MCF 10A (cell line): ENCODE data around the gene PI4KA. TPM values are rescaled to one million over a fixed set of nuclear protein-coding genes. Genes with fewer than 3 reads are reported as not detected.

Experiments
- BruUV-seq: library from RNA; stranded (reverse); fragments of 400-500 nt; replicated peaks from 2 replicates; lab custom pipeline; 2021; lab: Mats Ljungman, UMichigan
- CTCF ChIA-PET: fragments of 300-600 bp; sonication (Branson Sonifier 250); formaldehyde crosslinking; extraction: SDS; loops from one replicate; lab custom pipeline; 2021; ENCODE audit warnings: antibody characterized with exemption, inconsistent platforms; lab: Yijun Ruan, JAX
- POLR2A ChIA-PET: fragments of 300-600, 350-650 bp; sonication (Branson Sonifier 250); formaldehyde crosslinking; extraction: SDS; loops from one replicate; lab custom pipeline; 2020; ENCODE audit warnings: antibody characterized with exemption, inconsistent platforms; lab: Yijun Ruan, JAX
- DNase-seq: peaks from one replicate; pipeline ENCODE4 v3.0.0-alpha.2; 2018; ENCODE audit not compliant: unreplicated experiment
- H3K27ac Mint-ChIP-seq: one replicate; pipeline ENCODE4 v1.8.0; 2022; ENCODE audit warnings: mild to moderate bottlenecking, low read depth, mixed read lengths; ENCODE audit not compliant: unreplicated experiment
- H3K27me3 Mint-ChIP-seq: one replicate; pipeline ENCODE4 v1.8.0; 2022; ENCODE audit warnings: mixed read lengths; ENCODE audit not compliant: insufficient read depth, unreplicated experiment
- H3K36me3 Mint-ChIP-seq: one replicate; pipeline ENCODE4 v1.8.0; 2022; ENCODE audit warnings: mild to moderate bottlenecking, moderate library complexity, mixed read lengths; ENCODE audit not compliant: insufficient read depth, unreplicated experiment
- H3K4me1 Mint-ChIP-seq: one replicate; pipeline ENCODE4 v1.8.0; 2022; ENCODE audit warnings: mixed read lengths; ENCODE audit not compliant: insufficient read depth, unreplicated experiment
- H3K4me3 Mint-ChIP-seq: one replicate; pipeline ENCODE4 v1.8.0; 2022; ENCODE audit warnings: mild to moderate bottlenecking, moderate library complexity, mixed read lengths; ENCODE audit not compliant: unreplicated experiment
- H3K9me3 Mint-ChIP-seq: one replicate; pipeline ENCODE4 v1.8.0; 2022; ENCODE audit warnings: mixed read lengths; ENCODE audit not compliant: unreplicated experiment
- intact Hi-C: fragments of 100-400 bp; cut with micrococcal nuclease; formaldehyde crosslinking; loops from 2 replicates; pipeline ENCODE4 v1.14.1; 2022
- total RNA-seq: library from RNA; stranded (reverse); gene quantifications from 2 replicates; pipeline ENCODE4 v1.2.3, GENCODE V29; 2022
- TF ChIP-seq, protein P1 (sequence below): fragments of 200-600 bp; IDR thresholded peaks from one replicate; pipeline ENCODE4 v1.8.0; 2022; ENCODE audit warnings: antibody characterized with exemption, mild to moderate bottlenecking; ENCODE audit not compliant: unreplicated experiment

PI4KA gene
- total RNA-seq, 1 experiment from 2014 or later: 39.0 TPM

DNA sequence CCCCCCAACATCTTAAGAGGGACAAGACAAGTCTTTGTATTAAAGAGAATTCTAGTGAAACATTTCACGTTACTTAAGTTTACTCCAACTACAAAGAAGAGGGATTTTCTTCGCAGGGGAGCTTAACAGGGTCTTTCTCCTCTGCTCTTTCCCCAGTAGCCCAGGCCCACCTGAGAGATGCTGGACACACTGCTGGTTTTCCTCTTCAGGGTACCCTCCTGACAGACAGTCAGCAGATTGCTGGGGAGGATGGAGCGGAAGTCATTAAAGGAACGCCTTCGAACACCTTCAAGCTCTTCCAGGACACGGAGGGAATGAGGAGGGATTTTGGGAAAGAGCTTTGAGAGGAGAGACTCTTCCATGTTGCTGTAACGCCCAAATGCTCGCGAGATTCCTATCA is 39.1 kb downstream of the PI4KA start:
- BruUV-seq: no TSS peak
- ChIA-PET POLR2A (no interaction called here), CTCF (interaction anchor here (0.6 to 1.2 kb wide), 2 partner anchors 66 to 254 kb away, joined by 4 read pairs; no protein-coding TSS in a partner anchor)
- Mint-ChIP-seq H3K9me3 (no peaks in the 10 kb centered on the region), H3K27me3 (no peaks in the 10 kb centered on the region), H3K27ac (no peak overlapping the region), H3K4me3 (no peak overlapping the region), H3K36me3 (peaks cover 53% of the 10 kb centered on the region), H3K4me1 (no peaks in the 10 kb centered on the region)
- no peak for DNase-seq
- intact Hi-C loops: no loop called here
- TF ChIP-seq, protein P1, sequence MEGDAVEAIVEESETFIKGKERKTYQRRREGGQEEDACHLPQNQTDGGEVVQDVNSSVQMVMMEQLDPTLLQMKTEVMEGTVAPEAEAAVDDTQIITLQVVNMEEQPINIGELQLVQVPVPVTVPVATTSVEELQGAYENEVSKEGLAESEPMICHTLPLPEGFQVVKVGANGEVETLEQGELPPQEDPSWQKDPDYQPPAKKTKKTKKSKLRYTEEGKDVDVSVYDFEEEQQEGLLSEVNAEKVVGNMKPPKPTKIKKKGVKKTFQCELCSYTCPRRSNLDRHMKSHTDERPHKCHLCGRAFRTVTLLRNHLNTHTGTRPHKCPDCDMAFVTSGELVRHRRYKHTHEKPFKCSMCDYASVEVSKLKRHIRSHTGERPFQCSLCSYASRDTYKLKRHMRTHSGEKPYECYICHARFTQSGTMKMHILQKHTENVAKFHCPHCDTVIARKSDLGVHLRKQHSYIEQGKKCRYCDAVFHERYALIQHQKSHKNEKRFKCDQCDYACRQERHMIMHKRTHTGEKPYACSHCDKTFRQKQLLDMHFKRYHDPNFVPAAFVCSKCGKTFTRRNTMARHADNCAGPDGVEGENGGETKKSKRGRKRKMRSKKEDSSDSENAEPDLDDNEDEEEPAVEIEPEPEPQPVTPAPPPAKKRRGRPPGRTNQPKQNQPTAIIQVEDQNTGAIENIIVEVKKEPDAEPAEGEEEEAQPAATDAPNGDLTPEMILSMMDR: no peak

DNA sequence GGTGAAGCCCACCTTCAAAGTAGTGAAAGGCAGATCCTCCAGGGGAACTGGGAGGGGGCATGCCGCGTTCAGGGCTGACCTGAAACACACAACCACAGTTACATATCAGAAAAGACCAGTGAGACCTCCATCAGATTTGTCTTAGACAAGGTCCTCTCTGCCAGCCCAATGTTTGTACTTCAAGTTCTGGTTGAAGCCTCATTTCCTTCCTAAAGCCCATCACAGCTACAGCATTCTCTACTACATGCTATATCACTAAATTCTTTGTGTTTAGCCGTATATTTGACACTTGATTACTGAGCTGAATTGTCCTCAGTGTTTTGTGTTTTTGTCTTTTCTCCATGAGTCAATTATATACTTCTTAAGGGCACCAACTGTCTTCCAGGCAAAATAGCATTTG is 40.1 kb downstream of the PI4KA start:
- no peak overlapping the region for H3K27ac Mint-ChIP-seq
- H3K27me3 Mint-ChIP-seq: no peaks in the 10 kb centered on the region
- intact Hi-C loops: no loop called here
- peaks cover 63% of the 10 kb centered on the region for H3K36me3 Mint-ChIP-seq
- BruUV-seq: no TSS peak
- no peaks in the 10 kb centered on the region for H3K4me1 Mint-ChIP-seq
- CTCF ChIA-PET: no interaction called here
- H3K9me3 Mint-ChIP-seq: no peaks in the 10 kb centered on the region
- H3K4me3 Mint-ChIP-seq: no peak overlapping the region
- TF ChIP-seq, protein P1: no peak
- DNase-seq: no peak
- POLR2A ChIA-PET: interaction anchor here (0.6 kb wide), 1 partner anchor 104 kb away, joined by 3 read pairs; no protein-coding TSS in a partner anchor

DNA sequence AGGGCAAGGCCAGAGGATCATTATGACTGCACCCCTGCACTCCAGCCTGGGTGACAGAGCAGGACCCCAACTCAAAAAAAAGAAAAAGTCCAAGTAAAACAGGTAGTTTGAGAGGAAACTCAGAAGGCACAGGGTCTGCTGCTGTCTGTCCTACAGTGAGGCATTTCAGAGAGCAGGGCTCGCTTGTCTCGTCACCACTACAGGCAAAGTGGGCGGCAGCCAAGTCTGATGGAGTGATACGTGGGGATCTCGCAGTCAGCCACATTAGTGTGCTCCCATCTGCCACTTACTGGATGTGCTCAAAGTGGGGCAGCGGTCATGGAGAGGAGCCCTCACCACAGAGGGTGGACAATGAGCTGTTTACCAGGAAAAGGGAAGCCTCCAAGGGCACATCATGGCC is 42.1 kb downstream of the PI4KA start:
- H3K27ac Mint-ChIP-seq: no peak overlapping the region
- intact Hi-C loops: no loop called here
- POLR2A ChIA-PET: interaction anchor here (1.0 kb wide), 1 partner anchor 10 kb away, joined by 3 read pairs; no protein-coding TSS in a partner anchor

DNA sequence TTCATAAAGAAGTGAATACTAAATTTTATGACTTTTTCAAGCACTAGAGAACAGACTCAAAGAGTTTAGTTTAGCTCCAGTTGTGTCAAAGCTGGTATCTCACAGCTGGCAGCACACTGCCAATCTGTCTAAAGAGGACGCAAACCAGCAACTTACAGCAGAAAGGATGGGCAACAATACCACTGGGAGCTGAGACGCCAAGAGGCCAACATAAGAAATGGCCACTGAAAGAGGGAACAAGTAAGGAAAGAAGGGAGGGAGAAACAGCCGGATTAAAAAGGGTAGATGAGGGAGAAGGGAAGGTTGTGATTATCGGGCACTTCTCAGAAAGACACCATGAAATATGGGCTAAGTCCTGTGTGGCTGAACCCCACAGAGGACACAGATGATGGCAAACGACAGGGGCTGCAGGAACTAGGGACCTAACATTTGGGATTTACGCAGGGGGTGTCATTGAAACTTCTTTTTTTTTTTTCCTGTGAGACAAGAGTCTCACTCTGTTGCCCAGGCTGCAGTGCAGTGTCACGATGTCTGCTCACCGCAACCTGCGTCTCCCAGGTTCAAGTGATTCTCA is 43.0 kb downstream of the PI4KA start:
- H3K36me3 Mint-ChIP-seq: peaks cover 84% of the 10 kb centered on the region

More for the DNA sequence above, 42.1 kb downstream of the PI4KA start:
- Mint-ChIP-seq H3K36me3 (peaks cover 74% of the 10 kb centered on the region), H3K9me3 (no peaks in the 10 kb centered on the region), H3K27me3 (no peaks in the 10 kb centered on the region), H3K4me3 (no peak overlapping the region), H3K4me1 (no peaks in the 10 kb centered on the region)
- BruUV-seq: no TSS peak
- CTCF ChIA-PET: no interaction called here
- no peak for DNase-seq
- TF ChIP-seq, protein P1: no peak

More for the DNA sequence above, 43.0 kb downstream of the PI4KA start:
- TF ChIP-seq, protein P1: no peak
- no peak overlapping the region for H3K27ac Mint-ChIP-seq
- H3K27me3 Mint-ChIP-seq: no peaks in the 10 kb centered on the region
- ChIA-PET POLR2A (no interaction called here), CTCF (no interaction called here)
- DNase-seq: no peak
- H3K4me3 Mint-ChIP-seq: no peak overlapping the region
- no peaks in the 10 kb centered on the region for H3K4me1 Mint-ChIP-seq
- H3K9me3 Mint-ChIP-seq: no peaks in the 10 kb centered on the region
- intact Hi-C loops: no loop called here
- no TSS peak for BruUV-seq
